ENCODE measurements around the gene NTRK3.
"Not testable (repeated sequence)": the region's sequence is repeated elsewhere in the genome, so short reads cannot be mapped to it uniquely, and the experiment has no call there.

Gene NTRK3

DNA sequence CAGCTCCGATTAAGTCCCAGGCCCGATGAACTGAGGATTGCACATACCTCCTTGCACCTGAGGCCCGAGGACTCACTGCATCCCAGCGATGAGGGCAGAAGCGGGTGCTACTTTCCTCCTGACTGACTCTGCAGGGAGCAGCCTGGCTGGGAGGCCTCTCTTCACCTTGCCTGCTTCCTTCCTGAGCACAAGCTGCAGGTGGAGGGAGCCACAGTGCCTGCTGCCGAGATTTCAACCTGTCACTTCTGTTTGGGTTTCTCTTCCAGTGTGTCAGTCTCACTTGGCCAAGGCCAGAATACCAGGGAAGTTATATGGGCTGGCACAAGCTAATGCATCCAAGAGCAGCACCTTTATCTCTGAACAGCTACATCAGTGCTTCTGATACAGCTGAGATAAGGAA, 185.4 kb downstream of the NTRK3 start:
- DNase-seq, result no peak

DNA sequence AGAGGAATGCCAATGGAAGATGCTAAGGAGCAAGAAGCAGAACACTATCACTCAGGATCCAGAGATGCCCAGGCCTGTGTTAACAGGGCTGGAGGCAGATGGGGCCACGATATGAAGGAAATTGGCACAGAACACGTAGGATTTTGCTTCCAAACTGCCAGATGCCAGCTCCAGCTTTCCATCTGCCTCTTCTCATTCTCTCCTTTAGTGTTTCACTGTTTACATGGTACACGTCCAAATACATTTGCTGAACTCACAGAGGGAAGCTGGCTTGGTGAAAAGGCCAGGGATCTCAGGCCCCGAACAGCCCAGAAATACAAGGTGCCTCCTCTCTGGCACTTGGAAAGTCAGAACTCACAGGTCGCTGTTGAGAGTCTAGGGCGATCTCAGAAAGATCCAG, 187.0 kb downstream of the NTRK3 start:
- peak; percentile 59 for DNase-seq

DNA sequence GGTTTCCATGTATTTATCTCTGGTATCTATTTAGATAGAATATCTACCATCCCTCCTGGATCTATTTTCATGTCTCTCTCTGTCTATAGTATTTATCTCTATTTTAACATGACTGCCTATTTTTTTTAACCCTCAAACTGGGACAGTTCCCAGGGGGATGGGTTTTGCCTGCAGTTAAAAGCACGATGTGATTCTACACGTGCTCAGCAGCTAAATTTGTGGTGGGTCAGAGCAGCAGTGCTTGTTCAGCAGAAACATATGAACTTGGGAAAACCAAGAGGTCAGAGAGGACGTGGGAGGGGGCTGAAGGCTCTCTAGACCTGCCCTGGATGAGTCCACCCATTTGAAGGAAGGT, 189.2 kb downstream of the NTRK3 start:
- no peak for DNase-seq

DNA sequence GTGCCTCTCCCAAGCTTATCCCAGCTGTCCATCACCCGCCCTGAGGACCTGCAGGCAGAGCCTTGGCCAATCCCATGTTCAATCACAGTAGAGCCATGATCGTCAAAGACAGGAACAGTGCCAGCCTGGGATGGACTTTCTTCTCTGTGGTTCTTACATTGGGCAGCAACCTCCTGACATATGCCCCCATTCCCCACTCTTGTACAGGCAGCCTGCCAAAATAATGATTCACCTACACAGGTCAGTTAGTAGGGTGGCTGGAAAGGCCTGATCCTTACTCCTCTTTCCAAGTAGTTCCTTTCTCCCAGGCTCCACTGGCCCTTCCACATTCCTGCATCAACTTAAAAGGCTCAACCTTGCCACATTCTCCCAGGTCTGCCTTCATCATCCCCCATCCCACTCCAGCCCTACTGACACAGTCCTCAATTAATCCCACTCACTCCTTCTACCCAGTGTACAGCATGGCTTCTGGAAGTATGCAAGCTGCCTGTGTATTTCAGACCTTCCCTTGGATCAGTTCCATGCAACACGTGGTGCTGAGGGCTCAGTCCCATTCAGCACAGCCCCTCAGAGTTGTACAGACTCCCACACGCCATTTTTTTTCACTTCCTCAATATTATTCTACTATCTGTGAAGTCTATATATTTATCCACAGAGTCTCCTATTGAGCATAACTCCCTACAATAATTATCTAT, 189.8 kb downstream of the NTRK3 start:
- DNase-seq, result no peak

DNA sequence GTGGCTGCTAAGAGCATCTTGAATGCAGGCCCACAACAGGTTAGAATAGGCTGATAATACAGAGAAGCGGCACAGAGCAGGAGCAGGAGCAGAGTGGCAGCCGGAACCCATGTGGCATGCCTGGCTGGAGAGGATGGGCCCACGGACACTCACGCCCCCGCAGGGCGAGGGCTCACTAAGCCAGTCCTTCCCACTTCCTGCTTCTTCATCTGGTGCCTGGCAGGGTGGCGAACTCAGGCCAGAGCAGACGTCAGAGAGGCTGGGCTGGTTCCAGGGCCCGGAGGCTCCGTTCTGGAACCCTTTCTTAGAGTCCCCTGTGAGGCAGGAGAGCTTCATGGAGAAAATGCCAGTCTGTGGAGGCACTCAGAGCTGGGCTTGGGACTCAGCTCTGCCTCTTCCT, 195.1 kb downstream of the NTRK3 start:
- DNase-seq, result no peak

- no peak for DNase-seq
Observed at GRCh38 chr15:88060383-88060782, 196.2 kb downstream of the NTRK3 start.

DNA sequence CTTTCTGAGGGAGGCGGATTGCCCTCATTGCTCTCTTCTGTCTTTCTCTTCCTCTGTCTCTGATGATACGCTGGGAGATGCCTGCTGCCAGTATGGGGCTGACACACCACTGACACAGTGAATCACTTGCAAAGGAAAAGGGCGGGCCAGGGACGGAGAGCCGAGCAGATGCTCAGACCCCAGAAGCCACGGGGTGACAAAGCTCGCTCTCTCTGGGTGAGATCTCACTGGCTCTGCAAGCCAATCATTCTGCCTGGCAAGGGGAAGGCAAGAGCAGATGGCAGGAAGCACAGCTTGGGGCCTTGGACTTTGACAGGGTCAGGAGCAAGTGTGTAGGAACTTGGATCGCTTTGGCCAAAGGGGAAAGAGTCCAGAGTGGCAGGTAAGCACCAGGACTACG, 198.7 kb downstream of the NTRK3 start:
- DNase-seq, result no peak

DNA sequence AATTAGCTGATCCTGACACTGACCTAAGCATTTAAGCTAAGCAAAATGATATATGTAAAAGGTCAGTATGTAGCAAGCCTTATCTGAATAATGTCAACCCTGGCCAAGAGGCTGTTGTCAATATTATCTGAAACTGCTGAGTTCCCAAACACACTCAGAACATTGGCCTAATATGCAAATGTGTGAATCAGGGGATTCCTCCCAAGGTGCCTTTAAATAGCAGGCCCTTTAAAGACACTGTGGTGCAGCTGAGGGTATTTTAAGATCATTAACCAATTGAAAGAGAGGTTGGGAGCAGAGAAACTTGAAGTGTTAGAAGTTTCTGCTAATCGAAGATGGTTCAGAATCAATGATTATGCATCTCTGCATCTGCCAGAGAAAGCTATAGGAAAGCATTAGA, 207.0 kb downstream of the NTRK3 start:
- no peak for DNase-seq

DNA sequence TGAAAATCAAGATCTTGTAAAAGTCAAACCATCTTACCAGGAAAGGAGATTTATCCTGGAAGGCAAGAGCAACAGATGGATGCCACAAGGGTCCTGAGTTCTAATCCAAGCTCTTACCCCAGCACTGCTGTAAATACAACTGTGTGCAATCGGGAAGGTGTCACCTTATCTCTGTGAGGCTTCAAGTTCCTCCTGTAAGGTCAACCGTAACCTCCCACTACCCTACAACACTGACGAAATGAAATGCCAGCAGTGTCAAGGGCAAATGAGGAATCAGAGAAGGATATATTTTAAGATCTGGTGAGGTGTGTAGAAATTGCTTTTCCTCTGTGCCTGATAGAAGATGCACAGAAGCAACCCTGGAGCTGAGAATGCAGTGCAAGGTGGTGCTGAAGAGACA, 207.8 kb downstream of the NTRK3 start:
- DNase-seq, result no peak

DNA sequence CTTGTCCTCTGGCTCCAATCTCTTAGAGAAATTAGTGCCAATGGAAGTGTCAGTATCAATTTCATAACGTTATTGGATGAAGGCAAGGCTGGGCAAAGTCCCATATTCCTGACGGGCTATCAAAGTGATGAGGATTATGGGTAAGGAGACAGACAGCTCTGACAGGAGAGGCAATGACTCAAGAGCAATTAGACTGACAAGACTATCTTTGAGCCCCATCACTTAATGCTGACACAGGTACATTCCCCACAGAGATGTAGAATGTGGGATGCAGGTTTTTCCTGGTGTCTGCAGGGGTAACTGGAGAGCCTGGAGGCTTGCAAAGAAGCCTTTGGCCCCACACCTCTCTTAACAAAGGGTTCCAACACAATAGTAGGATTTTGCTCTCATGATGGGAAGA, 208.3 kb downstream of the NTRK3 start:
- DNase-seq, result no peak

- no peak for DNase-seq
Observed at GRCh38 chr15:88046576-88047129, 209.9 kb downstream of the NTRK3 start.

DNA sequence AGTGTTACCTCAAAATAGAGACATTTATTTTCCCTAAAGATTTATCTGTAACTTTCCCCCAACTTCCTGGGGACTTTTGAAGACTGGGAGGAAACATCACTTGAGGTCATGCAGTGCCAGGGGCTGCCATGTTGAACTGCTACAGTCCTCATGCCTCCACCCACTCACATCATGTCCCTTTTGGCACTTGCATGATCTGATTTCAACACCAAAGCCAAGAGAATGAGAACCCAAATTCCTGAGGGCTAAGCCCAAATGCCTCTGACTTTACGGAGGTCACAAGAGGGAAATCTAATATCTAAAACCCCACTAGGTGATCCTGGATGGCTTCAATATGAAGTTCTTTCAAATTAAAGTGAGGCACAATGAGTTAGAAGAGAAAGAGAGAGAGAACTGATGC, 213.1 kb downstream of the NTRK3 start:
- DNase-seq, result no peak

GRCh38 chr15:88042047-88042446, 214.5 kb downstream of the NTRK3 start:
- DNase-seq, result peak; percentile 42

- no peak for DNase-seq
Observed at GRCh38 chr15:88040516-88040915, 216.0 kb downstream of the NTRK3 start.

DNA sequence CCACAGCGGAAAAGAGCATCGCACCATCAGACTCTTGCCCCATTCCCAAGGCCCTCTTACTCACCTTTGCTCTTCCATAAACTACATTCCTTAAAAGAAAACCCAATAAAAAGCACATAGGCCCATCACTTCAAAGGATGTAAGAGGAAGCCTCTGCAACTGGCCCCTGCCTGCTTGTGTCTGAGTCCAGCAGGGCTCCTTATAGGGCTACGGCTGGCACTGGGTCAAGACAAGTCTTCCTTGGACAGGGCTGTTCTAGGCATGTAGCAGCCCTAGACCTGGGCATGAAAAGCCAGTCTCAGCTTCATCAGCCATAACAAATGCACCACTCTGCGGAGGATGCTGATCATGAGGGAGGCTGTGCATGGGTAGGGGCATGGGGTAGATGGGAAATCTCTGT, 218.3 kb downstream of the NTRK3 start:
- DNase-seq, result no peak

DNA sequence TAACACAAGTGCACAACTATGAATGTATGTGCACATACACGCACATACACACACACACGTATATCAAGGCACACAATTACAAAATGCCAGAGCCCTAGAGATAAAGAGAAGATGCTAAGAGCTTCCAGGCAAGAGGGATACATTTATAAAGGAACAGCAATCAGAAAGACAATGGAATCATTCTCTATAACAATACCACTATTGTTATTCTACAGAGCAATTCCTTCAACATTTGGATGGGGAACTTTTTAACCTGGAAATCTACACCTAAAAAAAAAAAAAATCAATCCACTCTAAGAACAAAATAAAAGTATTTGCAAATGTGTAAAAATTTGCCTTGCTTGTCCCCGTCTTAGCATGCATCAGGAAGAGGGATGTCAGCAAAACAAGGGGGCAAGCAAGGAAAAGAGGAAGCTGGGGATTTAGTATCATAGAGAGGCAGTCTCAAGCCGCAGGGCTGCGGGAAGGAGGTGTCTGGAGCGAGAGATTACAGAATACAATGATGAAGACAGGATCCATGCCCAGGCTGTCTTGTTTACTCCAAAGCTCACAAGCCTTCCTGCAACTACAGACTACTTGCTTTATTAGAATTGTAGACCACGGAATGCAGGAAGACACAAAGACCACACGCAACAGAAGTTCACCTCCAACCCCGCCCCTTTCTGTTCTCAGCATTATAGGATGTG, 220.2 kb downstream of the NTRK3 start:
- no peak for DNase-seq

- no peak for DNase-seq
Observed at GRCh38 chr15:88035381-88035780, 221.2 kb downstream of the NTRK3 start.

DNA sequence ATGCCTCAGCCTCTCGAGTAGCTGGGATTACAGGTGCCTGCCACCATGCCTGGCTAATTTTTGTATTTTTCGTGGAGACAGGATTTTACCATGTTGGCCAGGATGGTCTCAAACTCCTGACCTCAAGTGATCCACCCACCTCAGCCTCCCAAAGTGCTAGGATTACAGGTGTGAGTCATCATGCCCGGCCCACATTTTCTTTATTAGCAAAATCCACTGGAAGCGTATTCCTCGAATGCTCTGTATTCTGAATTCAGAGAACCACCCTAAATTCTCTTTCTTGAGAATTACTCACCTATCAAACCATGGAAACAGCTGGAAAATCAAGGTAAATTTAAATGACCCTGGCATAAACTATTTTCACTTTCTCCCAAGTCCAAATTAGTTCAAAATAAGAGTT, 223.1 kb downstream of the NTRK3 start:
- not testable (repeated sequence) for DNase-seq

DNA sequence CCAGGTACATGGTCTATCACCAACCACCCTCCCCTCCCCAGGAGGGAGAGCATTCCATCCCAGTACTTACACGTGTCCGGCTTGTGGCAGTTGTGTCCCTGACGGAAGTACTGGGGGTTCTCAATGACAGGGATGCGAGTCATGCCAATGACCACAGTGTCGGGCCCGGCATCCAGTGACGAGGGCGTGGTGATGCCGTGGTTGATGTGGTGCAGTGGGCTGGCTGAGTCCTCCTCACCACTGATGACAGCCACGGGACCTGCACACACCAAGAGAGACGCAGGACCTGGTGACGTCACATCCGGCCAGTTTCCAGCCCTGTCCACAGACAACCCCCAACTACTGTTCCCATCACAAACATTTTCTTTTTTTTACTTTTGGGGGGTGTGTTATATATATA, 223.8 kb downstream of the NTRK3 start:
- no peak for DNase-seq

DNA sequence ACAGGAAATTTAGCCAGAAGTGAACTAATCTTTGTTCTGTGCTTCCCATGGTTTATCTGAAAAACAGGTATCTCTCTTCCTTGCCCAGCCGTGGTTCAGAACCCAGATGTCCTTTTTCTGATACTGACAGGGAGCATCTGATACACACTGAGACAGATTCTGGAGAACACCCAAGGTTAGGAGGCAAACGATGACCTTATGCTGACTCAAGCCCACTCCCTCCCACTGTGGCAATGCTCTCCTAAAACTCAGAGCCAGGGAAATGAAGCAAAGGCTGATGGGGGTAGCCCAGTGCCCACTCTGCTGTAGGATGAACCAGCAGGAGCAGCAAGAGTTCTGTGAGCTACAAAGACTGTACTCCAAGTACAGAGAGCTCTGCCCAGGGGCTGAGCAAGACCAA, 225.1 kb downstream of the NTRK3 start:
- DNase-seq, result no peak

DNA sequence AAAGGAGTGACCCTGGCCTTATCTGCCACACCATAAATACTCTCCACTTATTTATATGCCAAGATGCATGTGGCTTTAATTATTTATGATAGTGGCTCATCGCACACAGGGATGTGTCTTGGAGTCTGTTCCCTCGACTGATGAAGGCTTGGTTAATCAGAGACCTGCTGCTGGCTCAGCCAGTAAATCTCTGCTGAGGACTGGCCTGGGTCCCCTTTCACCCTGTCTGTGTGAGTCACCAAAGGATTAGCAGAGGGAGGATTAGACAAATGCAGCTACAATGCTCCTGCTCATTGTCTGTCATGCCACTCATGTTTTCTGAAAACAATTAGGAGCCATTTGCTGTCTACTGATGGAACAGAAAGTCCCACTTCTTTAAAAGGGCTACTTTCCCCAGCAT, 226.8 kb downstream of the NTRK3 start:
- no peak for DNase-seq

GRCh38 chr15:88028024-88028423, 228.5 kb downstream of the NTRK3 start:
- DNase-seq, result no peak

DNA sequence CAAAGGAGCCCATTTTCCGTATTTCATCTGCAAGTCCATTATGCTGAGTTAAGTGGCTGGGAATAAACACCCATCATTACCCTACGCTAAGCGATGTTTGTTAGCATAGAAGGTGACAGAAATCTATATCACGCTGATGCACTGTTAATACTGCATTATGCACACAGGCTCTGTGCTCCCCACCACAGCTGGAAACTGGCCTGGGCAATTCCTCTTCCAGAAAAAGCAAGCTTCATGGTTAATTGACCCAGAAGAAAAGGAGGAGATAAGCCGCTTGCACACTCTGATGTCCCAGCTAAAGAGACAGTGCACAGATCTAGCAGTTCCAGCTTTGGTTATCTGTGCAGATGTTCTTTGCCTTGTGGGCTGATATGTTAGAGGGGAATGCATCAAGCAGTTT, 232.6 kb downstream of the NTRK3 start:
- no peak for DNase-seq

- DNase-seq, result no peak
Observed at GRCh38 chr15:88022716-88023115, 233.8 kb downstream of the NTRK3 start.

- DNase-seq, result no peak
Observed at GRCh38 chr15:88021601-88022000, 234.9 kb downstream of the NTRK3 start.
